Neural cell (in vitro differentiated cells): Measurements from ENCODE around the gene SPSB4.

Experiments used
- EP300 ChIP-seq: fragments of 450-650 bp; conservative IDR thresholded peaks from 2 replicates; pipeline ENCODE4 v1.6.1; 2014; ENCODE audit warnings: antibody characterized with exemption, mild to moderate bottlenecking, moderate library complexity; ENCODE audit not compliant: poor library complexity, severe bottlenecking
- EZH2 ChIP-seq: fragments of 200-600, 300-800 bp; shearing (Covaris generic), sonication (generic); IDR thresholded peaks from 2 replicates; pipeline ENCODE4 v1.6.1; 2014; ENCODE audit warnings: antibody characterized with exemption, low read length, borderline replicate concordance, mild to moderate bottlenecking; ENCODE audit not compliant: insufficient read depth, poor library complexity, severe bottlenecking
- MXI1 ChIP-seq: fragments of 450-650 bp; conservative IDR thresholded peaks from 2 replicates; pipeline ENCODE4 v1.6.1; 2014; ENCODE audit warnings: antibody characterized with exemption, mild to moderate bottlenecking; ENCODE audit not compliant: poor library complexity, severe bottlenecking
- POLR2AphosphoS5 ChIP-seq: IDR thresholded peaks from 2 replicates; pipeline ENCODE4 v1.6.1; 2012
- RAD21 ChIP-seq: fragments of 450-650 bp; conservative IDR thresholded peaks from 2 replicates; pipeline ENCODE4 v1.6.1; 2014; ENCODE audit warnings: antibody characterized with exemption, mild to moderate bottlenecking, moderate library complexity
- REST ChIP-seq: IDR thresholded peaks from 2 replicates; pipeline ENCODE4 v1.6.1; 2012; ENCODE audit warnings: borderline replicate concordance
- SMC3 ChIP-seq: fragments of 450-650 bp; conservative IDR thresholded peaks from 2 replicates; pipeline ENCODE4 v1.6.1; 2014; ENCODE audit warnings: antibody characterized with exemption, mild to moderate bottlenecking, moderate library complexity; ENCODE audit not compliant: poor library complexity
- TAF1 ChIP-seq: IDR thresholded peaks from 2 replicates; pipeline ENCODE4 v1.6.1; 2012; ENCODE audit warnings: low read depth
- TF ChIP-seq, protein P1 (sequence below): fragments of 450-650 bp; IDR thresholded peaks from 2 replicates; pipeline ENCODE4 v1.5.1; 2014; ENCODE audit warnings: antibody characterized with exemption, mild to moderate bottlenecking, moderate library complexity; ENCODE audit not compliant: poor library complexity, severe bottlenecking

GRCh38 chr3:141096981-141097380, 45.8 kb downstream of the SPSB4 start:
- TF ChIP-seq, protein P1, sequence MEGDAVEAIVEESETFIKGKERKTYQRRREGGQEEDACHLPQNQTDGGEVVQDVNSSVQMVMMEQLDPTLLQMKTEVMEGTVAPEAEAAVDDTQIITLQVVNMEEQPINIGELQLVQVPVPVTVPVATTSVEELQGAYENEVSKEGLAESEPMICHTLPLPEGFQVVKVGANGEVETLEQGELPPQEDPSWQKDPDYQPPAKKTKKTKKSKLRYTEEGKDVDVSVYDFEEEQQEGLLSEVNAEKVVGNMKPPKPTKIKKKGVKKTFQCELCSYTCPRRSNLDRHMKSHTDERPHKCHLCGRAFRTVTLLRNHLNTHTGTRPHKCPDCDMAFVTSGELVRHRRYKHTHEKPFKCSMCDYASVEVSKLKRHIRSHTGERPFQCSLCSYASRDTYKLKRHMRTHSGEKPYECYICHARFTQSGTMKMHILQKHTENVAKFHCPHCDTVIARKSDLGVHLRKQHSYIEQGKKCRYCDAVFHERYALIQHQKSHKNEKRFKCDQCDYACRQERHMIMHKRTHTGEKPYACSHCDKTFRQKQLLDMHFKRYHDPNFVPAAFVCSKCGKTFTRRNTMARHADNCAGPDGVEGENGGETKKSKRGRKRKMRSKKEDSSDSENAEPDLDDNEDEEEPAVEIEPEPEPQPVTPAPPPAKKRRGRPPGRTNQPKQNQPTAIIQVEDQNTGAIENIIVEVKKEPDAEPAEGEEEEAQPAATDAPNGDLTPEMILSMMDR = no peak
- TF ChIP-seq EP300 = no peak
- no peak for TF ChIP-seq EZH2
- no peak for TF ChIP-seq MXI1
- TF ChIP-seq POLR2AphosphoS5 = no peak
- TF ChIP-seq REST = no peak
- no peak for TF ChIP-seq RAD21
- no peak for TF ChIP-seq TAF1
- no peak for TF ChIP-seq SMC3
